ENCODE results near the gene ZNF469. TPM values are rescaled to one million over a fixed set of nuclear protein-coding genes. Genes with fewer than 3 reads are reported as not detected.
A peak's percentile ranks its signal among the peaks of the same experiment; 100 is the strongest.

ZNF469 gene
- total and polyA plus RNA-seq, 8 donors = 0.14 to 2.0 (median 0.34) TPM

- Histone ChIP-seq H3K4me1 (no peaks in the 10 kb centered on the region), H3K27me3 (no peaks in the 10 kb centered on the region), H3K27ac (peak overlapping the region in 3 of 4 donors; percentile 75 to 89 (median 81)), H3K9me3 (no peaks in the 10 kb centered on the region), H3K4me3 (no peak overlapping the region), H3K36me3 (no peaks in the 10 kb centered on the region)
- FAIRE-seq (no peak), ATAC-seq (no peak), DNase-seq (peak in 1 of 6 donors; percentile 44)
- WGBS, 2 donors = 75 to 83% methylated on average over 24 of the region's 24 CpGs
- intact Hi-C loops (cut with DNase I) = no loop called here
- TF ChIP-seq CTCF (IDR thresholded peaks at IDR 0.05) = no peak
These were observed 6.4 kb downstream of the ZNF469 start for GRCh38 chr16:88389191-88389590.

- peak in 1 of 6 donors; percentile 49 for DNase-seq
- ATAC-seq = no peak
- no peaks in the 10 kb centered on the region for H3K4me1 ChIP-seq
- intact Hi-C loops (cut with DNase I) = no loop called here
- no peaks in the 10 kb centered on the region for H3K9me3 ChIP-seq
- H3K27ac ChIP-seq = no peak overlapping the region
- no peak for FAIRE-seq
- H3K36me3 ChIP-seq = no peaks in the 10 kb centered on the region
- WGBS, 2 donors = 61 to 63% methylated on average over 20 of the region's 20 CpGs
- no peaks in the 10 kb centered on the region for H3K27me3 ChIP-seq
- H3K4me3 ChIP-seq = no peak overlapping the region
- TF ChIP-seq CTCF (IDR thresholded peaks at IDR 0.05) = no peak
These were observed 6.9 kb downstream of the ZNF469 start for GRCh38 chr16:88389621-88390160.

- H3K9me3 ChIP-seq = no peaks in the 10 kb centered on the region
- no peak overlapping the region for H3K4me3 ChIP-seq
- intact Hi-C loops (cut with DNase I) = no loop called here
- ATAC-seq = no peak
- DNase-seq = peak in 1 of 6 donors; percentile 40
- no peak for FAIRE-seq
- H3K27me3 ChIP-seq = no peaks in the 10 kb centered on the region
- no peak for TF ChIP-seq CTCF (IDR thresholded peaks at IDR 0.05)
- no peaks in the 10 kb centered on the region for H3K4me1 ChIP-seq
- WGBS, 2 donors = 66 to 68% methylated on average over 7 to 9 of the region's 9 CpGs
- no peak overlapping the region for H3K27ac ChIP-seq
- H3K36me3 ChIP-seq = no peaks in the 10 kb centered on the region
These were observed 7.5 kb downstream of the ZNF469 start for GRCh38 chr16:88390265-88390664.

GRCh38 chr16:88390735-88391134 is 8.0 kb downstream of the ZNF469 start:
- H3K27me3 ChIP-seq = no peaks in the 10 kb centered on the region
- no peaks in the 10 kb centered on the region for H3K4me1 ChIP-seq
- H3K9me3 ChIP-seq = no peaks in the 10 kb centered on the region
- FAIRE-seq = no peak
- ATAC-seq = no peak
- peak in 1 of 6 donors; percentile 27 for DNase-seq
- H3K27ac ChIP-seq = no peak overlapping the region
- no peaks in the 10 kb centered on the region for H3K36me3 ChIP-seq
- 59 to 68% methylated on average over 13 of the region's 13 CpGs for WGBS, 2 donors
- TF ChIP-seq CTCF (IDR thresholded peaks at IDR 0.05) = no peak
- H3K4me3 ChIP-seq = no peak overlapping the region
- intact Hi-C loops (cut with DNase I) = no loop called here

- no peaks in the 10 kb centered on the region for H3K9me3 ChIP-seq
- DNase-seq (peak in 1 of 6 donors; percentile 32), ATAC-seq (no peak), FAIRE-seq (no peak)
- no peaks in the 10 kb centered on the region for H3K4me1 ChIP-seq
- H3K4me3 ChIP-seq = no peak overlapping the region
- no peaks in the 10 kb centered on the region for H3K27me3 ChIP-seq
- H3K36me3 ChIP-seq = no peaks in the 10 kb centered on the region
- no peak for TF ChIP-seq CTCF (IDR thresholded peaks at IDR 0.05)
- 61 to 77% methylated on average over 17 of the region's 17 CpGs for WGBS, 2 donors
- intact Hi-C loops (cut with DNase I) = no loop called here
- no peak overlapping the region for H3K27ac ChIP-seq
These were observed 8.5 kb downstream of the ZNF469 start for GRCh38 chr16:88391144-88391850.
